HepG2 (cell line): ENCODE data around the gene SMARCA5. TPM values are rescaled to one million over a fixed set of nuclear protein-coding genes. Genes with fewer than 3 reads are reported as not detected.

Experiments used
- ATAC-seq: fragments of 200-7000 bp; cut with Tn5 transposase; 3 replicates; pipeline ENCODE4 v1.9.1; 2020; ENCODE audit warnings: mild to moderate bottlenecking, moderate library complexity
- BruUV-seq: library from RNA; stranded (reverse); fragments of 400-500 nt; replicated peaks from 2 replicates; lab custom pipeline; 2021; lab: Mats Ljungman, UMichigan
- CTCF ChIA-PET: fragments of 300-600 bp; formaldehyde crosslinking; extraction: SDS; loops from one replicate; lab custom pipeline; 2021; ENCODE audit warnings: low total read pairs, inconsistent platforms, low intra/inter-chr PET ratio; lab: Yijun Ruan, JAX
- POLR2A ChIA-PET: fragments of 350-600 bp; sonication (Branson Sonifier 250); formaldehyde crosslinking; loops from one replicate; lab custom pipeline; 2020; ENCODE audit warnings: antibody characterized with exemption, inconsistent platforms; lab: Yijun Ruan, JAX
- DNase-seq: peaks from one replicate; pipeline ENCODE4 v3.0.0-alpha.2; 2015; ENCODE audit warnings: low spot score
- FAIRE-seq: peaks from 3 replicates; lab custom pipeline; 2011; peaks lifted over from hg19 to GRCh38; lab: Jason Lieb, UNC
- H2AFZ ChIP-seq: one replicate; pipeline ENCODE4 v1.6.1; 2011; ENCODE audit warnings: low read length, inconsistent platforms
- H3K27ac ChIP-seq: fragments of 300-600 bp; 3 replicates; pipeline ENCODE4 v1.8.0; 2011; ENCODE audit warnings: mixed run types, mild to moderate bottlenecking, mixed read lengths, low read length, inconsistent platforms; ENCODE audit not compliant: insufficient read depth; ENCODE audit errors: extremely low read length
- H3K27me3 ChIP-seq, 2 experiments: fragments of 200-600 bp in 1 of 2; 2 replicates in 1 of 2; 3 replicates in 1 of 2; pipeline versions ENCODE4 v1.6.0 to v1.8.0; 2011; ENCODE audit warnings: low read length in 2 of 2, mild to moderate bottlenecking in 2 of 2, moderate library complexity in 2 of 2, inconsistent platforms in 1 of 2; ENCODE audit not compliant: insufficient read depth in 2 of 2, control insufficient read depth in 1 of 2
- H3K36me3 ChIP-seq, 2 experiments: fragments of 200-600 bp in 1 of 2; replicated peaks in 1 of 2; 2 replicates in 1 of 2; 3 replicates in 1 of 2; pipeline versions ENCODE4 v1.5.1 to v1.8.0; 2011; ENCODE audit warnings: low read length in 2 of 2, inconsistent platforms in 1 of 2; ENCODE audit not compliant: insufficient read depth in 2 of 2, control insufficient read depth in 1 of 2
- H3K4me1 ChIP-seq: 2 replicates; pipeline ENCODE4 v1.5.1; 2012; ENCODE audit warnings: low read length, inconsistent platforms; ENCODE audit not compliant: insufficient read depth
- H3K4me2 ChIP-seq: 2 replicates; pipeline ENCODE4 v1.6.0; 2011; ENCODE audit warnings: low read depth, low read length, inconsistent platforms
- H3K4me3 ChIP-seq, 3 experiments: fragments of 200-600 bp in 1 of 3; sonication (generic), shearing (Covaris generic) in 1 of 3; replicated peaks in 1 of 3; 2 replicates each; pipeline ENCODE4 v1.5.1; 2011 to 2016; ENCODE audit warnings: low read length in 3 of 3, inconsistent platforms in 2 of 3, low read depth in 2 of 3, mild to moderate bottlenecking in 2 of 3, control low read depth in 1 of 3, mixed read lengths in 1 of 3; ENCODE audit not compliant: insufficient read depth in 1 of 3
- H3K79me2 ChIP-seq: one replicate; pipeline ENCODE4 v1.6.1; 2011; ENCODE audit warnings: low read length, inconsistent platforms; ENCODE audit not compliant: insufficient read depth
- H3K9ac ChIP-seq: 2 replicates; pipeline ENCODE4 v1.6.0; 2011; ENCODE audit warnings: mild to moderate bottlenecking, low read depth, low read length, inconsistent platforms; ENCODE audit not compliant: insufficient read depth
- H3K9me3 ChIP-seq: 2 replicates; pipeline ENCODE4 v1.5.1; 2012; ENCODE audit warnings: mild to moderate bottlenecking, low read length
- H4K20me1 ChIP-seq: 2 replicates; pipeline ENCODE4 v1.6.0; 2011; ENCODE audit warnings: inconsistent platforms, mild to moderate bottlenecking, low read length, moderate library complexity; ENCODE audit not compliant: insufficient read depth
- ATF6 ChIP-seq: sonication (generic); formaldehyde crosslinking; conservative IDR thresholded peaks from 2 replicates; pipeline ENCODE4 v1.4.0; 2020; ENCODE audit warnings: missing genetic modification reagents
- DNMT1 ChIP-seq: sonication (generic); formaldehyde crosslinking; IDR thresholded peaks from 2 replicates; pipeline ENCODE4 v1.5.1; 2020; ENCODE audit warnings: mild to moderate bottlenecking, missing genetic modification reagents
- PAF1 ChIP-seq: IDR thresholded peaks from 2 replicates; pipeline ENCODE4 v1.6.1; 2016; ENCODE audit warnings: missing genetic modification reagents, missing compliant biosample characterization
- PRPF4 ChIP-seq: fragments of 200-400 bp; formaldehyde crosslinking; IDR thresholded peaks from 2 replicates; pipeline ENCODE4 v1.6.1; 2016; ENCODE audit warnings: low read length, low read depth; ENCODE audit not compliant: poor library complexity, severe bottlenecking
- ZNF326 ChIP-seq: sonication (generic); formaldehyde crosslinking; IDR thresholded peaks from 2 replicates; pipeline ENCODE4 v1.4.0; 2020; ENCODE audit warnings: missing genetic modification reagents, borderline replicate concordance
- ZNF557 ChIP-seq: sonication (generic); formaldehyde crosslinking; IDR thresholded peaks from 2 replicates; pipeline ENCODE4 v1.4.0; 2020; ENCODE audit warnings: missing genetic modification reagents
- WGBS: methylation state at CpG from one replicate; pipeline ENCODE4 v1.1.6; 2017; ENCODE audit warnings: low lambda C conversion rate; 5-methylcytosine and 5-hydroxymethylcytosine counted together
- in situ Hi-C: cut with HindIII; loops from 2 replicates; pipeline ENCODE4 v1.10.0; 2017; ENCODE audit warnings: low pct_unique_long_range_greater_than_20kb; ENCODE audit not compliant: extremely low pct_ligation_motif_present
- intact Hi-C: fragments of 100-400 bp; cut with micrococcal nuclease; formaldehyde crosslinking; loops from one replicate; pipeline ENCODE4 v1.10.0; 2022; ENCODE audit not compliant: unreplicated experiment
- polyA plus RNA-seq, 8 experiments: library from polyadenylated mRNA; depleted of rRNA in 3 of 8; stranded (reverse) in 7 of 8; unstranded in 1 of 8; fragments of >200 nt; fragmentation: Illumina TruSeq in 4 of 8; extraction: Trizol in 4 of 8; gene quantifications; 2 replicates each; pipeline versions ENCODE4 v1.2.1 to v1.2.3, GENCODE V29; 2011 to 2016; ENCODE audit warnings: low read depth in 4 of 8, missing spikeins in 1 of 8, mixed read lengths in 1 of 8; ENCODE audit not compliant: insufficient read depth in 1 of 8
- total RNA-seq, 5 experiments: library from RNA; depleted of rRNA; stranded (reverse); fragments of >200 nt; fragmentation: Illumina TruSeq; extraction: Trizol; gene quantifications; 2 replicates each; pipeline ENCODE4 v1.2.3, GENCODE V29; 2016; ENCODE audit warnings: low read depth in 1 of 5

The SMARCA5 gene
- total and polyA plus RNA-seq, 2 of the 13 experiments (the other 11 are each of a cell fraction or from before 2014, with no cell fraction given), result 7.0 to 37.5 TPM

- DNase-seq, result no peak
- peak; percentile 66 for ATAC-seq
- H3K4me1 ChIP-seq, result no peaks in the 10 kb centered on the region
- H3K9me3 ChIP-seq, result no peaks in the 10 kb centered on the region
- TF ChIP-seq DNMT1 (CRISPR knock-in tag) (no peak), ZNF326 (no peak), PAF1 (no peak)
- H3K4me2 ChIP-seq, result no peak overlapping the region
- intact Hi-C loops, result no loop called here
- no peaks in the 10 kb centered on the region for H4K20me1 ChIP-seq
- no peak overlapping the region for H3K9ac ChIP-seq
- no peak for FAIRE-seq
- WGBS, result 100% methylated on average over 2 of the region's 2 CpGs
- H2AFZ ChIP-seq, result no peak overlapping the region
- H3K79me2 ChIP-seq, result no peaks in the 10 kb centered on the region
- ChIA-PET POLR2A (no interaction called here), CTCF (no interaction called here)
- no peak overlapping the region for H3K4me3 ChIP-seq
- BruUV-seq, result no TSS peak
- H3K27me3 ChIP-seq, result no peaks in the 10 kb centered on the region
- in situ Hi-C loops, result loop anchor here (10.0 to 25.0 kb wide), 2 partner anchors 284 to 502 kb away; no protein-coding TSS in a partner anchor
- no peaks in the 10 kb centered on the region for H3K36me3 ChIP-seq
- H3K27ac ChIP-seq, result no peak overlapping the region
Measured at GRCh38 chr4:143489106-143489505, 24.4 kb upstream of the SMARCA5 start.

- no peaks in the 10 kb centered on the region for H3K36me3 ChIP-seq
- TF ChIP-seq PRPF4 (no peak), PAF1 (no peak), ATF6 (CRISPR knock-in tag) (no peak), ZNF557 (CRISPR knock-in tag) (no peak)
- TF ChIP-seq, all 625 proteins: peak for 0
- ATAC-seq (no peak), FAIRE-seq (no peak), DNase-seq (no peak)
- Histone ChIP-seq H3K27ac (no peak overlapping the region), H3K79me2 (no peaks in the 10 kb centered on the region), H3K9me3 (no peaks in the 10 kb centered on the region), H3K9ac (no peak overlapping the region), H3K4me1 (no peaks in the 10 kb centered on the region), H2AFZ (no peak overlapping the region), H3K27me3 (no peaks in the 10 kb centered on the region), H4K20me1 (no peaks in the 10 kb centered on the region), H3K4me2 (no peak overlapping the region), H3K4me3 (no peak overlapping the region)
- ChIA-PET CTCF (no interaction called here), POLR2A (no interaction called here)
- in situ Hi-C loops (loop anchor here (25.0 kb wide), 1 partner anchor 511 kb away; no protein-coding TSS in a partner anchor), intact Hi-C loops (no loop called here)
- BruUV-seq, result no TSS peak
- WGBS, result 47% methylated on average over 8 of the region's 8 CpGs
Measured at GRCh38 chr4:143498021-143498420, 15.5 kb upstream of the SMARCA5 start.
